ENCODE results near the gene PPFIA2.

PPFIA2 gene

GRCh38 chr12:81502912-81503695 is 256.0 kb downstream of the PPFIA2 start:
- Histone ChIP-seq H3K4me1 (ENCODE audit: insufficient read depth, low read length) (no peaks in the 10 kb centered on the region), H3K9ac (ENCODE audit: low read depth, low read length) (no peak overlapping the region), H3K27me3 (ENCODE audit: insufficient read depth, low read length) (no peaks in the 10 kb centered on the region), H3K27ac (ENCODE audit: low read depth, low read length) (no peak overlapping the region), H3K4me3 (ENCODE audit: low read length) (no peak overlapping the region), H3K36me3 (ENCODE audit: insufficient read depth, low read length) (no peaks in the 10 kb centered on the region), H3K9me3 (ENCODE audit: insufficient read depth, low read depth, low read length) (no peaks in the 10 kb centered on the region)
- 60% methylated on average over 3 of the region's 3 CpGs for WGBS

GRCh38 chr12:81500788-81501187 is 258.4 kb downstream of the PPFIA2 start:
- Histone ChIP-seq H3K27me3 (ENCODE audit: insufficient read depth, low read length) (no peaks in the 10 kb centered on the region), H3K9me3 (ENCODE audit: insufficient read depth, low read depth, low read length) (no peaks in the 10 kb centered on the region), H3K4me1 (ENCODE audit: insufficient read depth, low read length) (no peaks in the 10 kb centered on the region), H3K4me3 (ENCODE audit: low read length) (no peak overlapping the region), H3K9ac (ENCODE audit: low read depth, low read length) (no peak overlapping the region), H3K36me3 (ENCODE audit: insufficient read depth, low read length) (no peaks in the 10 kb centered on the region), H3K27ac (ENCODE audit: low read depth, low read length) (no peak overlapping the region)
- 82% methylated on average over 2 of the region's 2 CpGs for WGBS

- no peaks in the 10 kb centered on the region for H3K9me3 ChIP-seq (ENCODE audit: insufficient read depth, low read depth, low read length)
- no peak overlapping the region for H3K27ac ChIP-seq (ENCODE audit: low read depth, low read length)
- H3K9ac ChIP-seq (ENCODE audit: low read depth, low read length) = no peak overlapping the region
- H3K36me3 ChIP-seq (ENCODE audit: insufficient read depth, low read length) = no peaks in the 10 kb centered on the region
- WGBS = 94% methylated on average over 4 of the region's 4 CpGs
- no peaks in the 10 kb centered on the region for H3K27me3 ChIP-seq (ENCODE audit: insufficient read depth, low read length)
- no peaks in the 10 kb centered on the region for H3K4me1 ChIP-seq (ENCODE audit: insufficient read depth, low read length)
- no peak overlapping the region for H3K4me3 ChIP-seq (ENCODE audit: low read length)
These were observed 259.3 kb downstream of the PPFIA2 start for GRCh38 chr12:81499809-81500208.

GRCh38 chr12:81492131-81492720 is 266.9 kb downstream of the PPFIA2 start:
- no peaks in the 10 kb centered on the region for H3K27me3 ChIP-seq (ENCODE audit: insufficient read depth, low read length)
- no peaks in the 10 kb centered on the region for H3K36me3 ChIP-seq (ENCODE audit: insufficient read depth, low read length)
- H3K4me3 ChIP-seq (ENCODE audit: low read length) = no peak overlapping the region
- no peaks in the 10 kb centered on the region for H3K4me1 ChIP-seq (ENCODE audit: insufficient read depth, low read length)
- H3K9ac ChIP-seq (ENCODE audit: low read depth, low read length) = no peak overlapping the region
- no peak overlapping the region for H3K27ac ChIP-seq (ENCODE audit: low read depth, low read length)
- 90% methylated on average over 2 of the region's 2 CpGs for WGBS
- H3K9me3 ChIP-seq (ENCODE audit: insufficient read depth, low read depth, low read length) = no peaks in the 10 kb centered on the region

- Histone ChIP-seq H3K4me1 (ENCODE audit: insufficient read depth, low read length) (no peaks in the 10 kb centered on the region), H3K27me3 (ENCODE audit: insufficient read depth, low read length) (no peaks in the 10 kb centered on the region), H3K4me3 (ENCODE audit: low read length) (no peak overlapping the region), H3K9ac (ENCODE audit: low read depth, low read length) (no peak overlapping the region), H3K36me3 (ENCODE audit: insufficient read depth, low read length) (no peaks in the 10 kb centered on the region), H3K27ac (ENCODE audit: low read depth, low read length) (no peak overlapping the region), H3K9me3 (ENCODE audit: insufficient read depth, low read depth, low read length) (no peaks in the 10 kb centered on the region)
- WGBS = 90% methylated on average over 5 of the region's 5 CpGs
These were observed 286.2 kb downstream of the PPFIA2 start for GRCh38 chr12:81472934-81473333.

GRCh38 chr12:81470923-81471322 is 288.2 kb downstream of the PPFIA2 start:
- Histone ChIP-seq H3K36me3 (ENCODE audit: insufficient read depth, low read length) (no peaks in the 10 kb centered on the region), H3K4me3 (ENCODE audit: low read length) (no peak overlapping the region), H3K9me3 (ENCODE audit: insufficient read depth, low read depth, low read length) (no peaks in the 10 kb centered on the region), H3K27me3 (ENCODE audit: insufficient read depth, low read length) (no peaks in the 10 kb centered on the region), H3K27ac (ENCODE audit: low read depth, low read length) (no peak overlapping the region), H3K9ac (ENCODE audit: low read depth, low read length) (no peak overlapping the region), H3K4me1 (ENCODE audit: insufficient read depth, low read length) (0 out of 2 replicates have a peak, but pooled peaks cover 3% of the 10 kb centered on the region)
- 79% methylated on average over 1 of the region's 1 CpG for WGBS

GRCh38 chr12:81468206-81468605 is 290.9 kb downstream of the PPFIA2 start:
- WGBS = 77% methylated on average over 2 of the region's 2 CpGs

GRCh38 chr12:81465876-81466275 is 293.3 kb downstream of the PPFIA2 start:
- Histone ChIP-seq H3K27ac (ENCODE audit: low read depth, low read length) (no peak overlapping the region), H3K9me3 (ENCODE audit: insufficient read depth, low read depth, low read length) (no peaks in the 10 kb centered on the region), H3K9ac (ENCODE audit: low read depth, low read length) (no peak overlapping the region), H3K36me3 (ENCODE audit: insufficient read depth, low read length) (no peaks in the 10 kb centered on the region), H3K4me3 (ENCODE audit: low read length) (no peak overlapping the region), H3K4me1 (ENCODE audit: insufficient read depth, low read length) (0 out of 2 replicates have a peak, but pooled peaks cover 3% of the 10 kb centered on the region), H3K27me3 (ENCODE audit: insufficient read depth, low read length) (no peaks in the 10 kb centered on the region)
- WGBS = 96% methylated on average over 2 of the region's 3 CpGs

More at GRCh38 chr12:81468206-81468605, 290.9 kb downstream of the PPFIA2 start:
- Histone ChIP-seq H3K27me3 (ENCODE audit: insufficient read depth, low read length) (no peaks in the 10 kb centered on the region), H3K9me3 (ENCODE audit: insufficient read depth, low read depth, low read length) (no peaks in the 10 kb centered on the region), H3K27ac (ENCODE audit: low read depth, low read length) (no peak overlapping the region), H3K4me3 (ENCODE audit: low read length) (no peak overlapping the region), H3K9ac (ENCODE audit: low read depth, low read length) (no peak overlapping the region), H3K4me1 (ENCODE audit: insufficient read depth, low read length) (0 out of 2 replicates have a peak, but pooled peaks cover 3% of the 10 kb centered on the region), H3K36me3 (ENCODE audit: insufficient read depth, low read length) (no peaks in the 10 kb centered on the region)

- Histone ChIP-seq H3K27me3 (ENCODE audit: insufficient read depth, low read length) (no peaks in the 10 kb centered on the region), H3K36me3 (ENCODE audit: insufficient read depth, low read length) (no peaks in the 10 kb centered on the region), H3K9me3 (ENCODE audit: insufficient read depth, low read depth, low read length) (no peaks in the 10 kb centered on the region), H3K4me1 (ENCODE audit: insufficient read depth, low read length) (0 out of 2 replicates have a peak, but pooled peaks cover 3% of the 10 kb centered on the region), H3K9ac (ENCODE audit: low read depth, low read length) (no peak overlapping the region), H3K27ac (ENCODE audit: low read depth, low read length) (no peak overlapping the region), H3K4me3 (ENCODE audit: low read length) (no peak overlapping the region)
- 94% methylated on average over 3 of the region's 3 CpGs for WGBS
These were observed 294.0 kb downstream of the PPFIA2 start for GRCh38 chr12:81465191-81465590.

- Histone ChIP-seq H3K4me3 (ENCODE audit: low read length) (no peak overlapping the region), H3K9me3 (ENCODE audit: insufficient read depth, low read depth, low read length) (no peaks in the 10 kb centered on the region), H3K9ac (ENCODE audit: low read depth, low read length) (no peak overlapping the region), H3K36me3 (ENCODE audit: insufficient read depth, low read length) (no peaks in the 10 kb centered on the region), H3K27ac (ENCODE audit: low read depth, low read length) (no peak overlapping the region), H3K27me3 (ENCODE audit: insufficient read depth, low read length) (no peaks in the 10 kb centered on the region), H3K4me1 (ENCODE audit: insufficient read depth, low read length) (no peaks in the 10 kb centered on the region)
- 62% methylated on average over 4 of the region's 4 CpGs for WGBS
These were observed 298.0 kb downstream of the PPFIA2 start for GRCh38 chr12:81461163-81461562.

- WGBS = 7% methylated on average over 2 of the region's 5 CpGs
- H3K4me1 ChIP-seq (ENCODE audit: insufficient read depth, low read length) = 0 out of 2 replicates have a peak, but pooled peaks cover 2% of the 10 kb centered on the region
- H3K36me3 ChIP-seq (ENCODE audit: insufficient read depth, low read length) = no peaks in the 10 kb centered on the region
- H3K27me3 ChIP-seq (ENCODE audit: insufficient read depth, low read length) = no peaks in the 10 kb centered on the region
- no peak overlapping the region for H3K9ac ChIP-seq (ENCODE audit: low read depth, low read length)
- H3K9me3 ChIP-seq (ENCODE audit: insufficient read depth, low read depth, low read length) = no peaks in the 10 kb centered on the region
- no peak overlapping the region for H3K27ac ChIP-seq (ENCODE audit: low read depth, low read length)
- H3K4me3 ChIP-seq (ENCODE audit: low read length) = no peak overlapping the region
These were observed 308.0 kb downstream of the PPFIA2 start for GRCh38 chr12:81450920-81451739.

Data from HUES64 (cell line).